Measurements from ENCODE around the gene CHRNG.

CHRNG gene

DNA sequence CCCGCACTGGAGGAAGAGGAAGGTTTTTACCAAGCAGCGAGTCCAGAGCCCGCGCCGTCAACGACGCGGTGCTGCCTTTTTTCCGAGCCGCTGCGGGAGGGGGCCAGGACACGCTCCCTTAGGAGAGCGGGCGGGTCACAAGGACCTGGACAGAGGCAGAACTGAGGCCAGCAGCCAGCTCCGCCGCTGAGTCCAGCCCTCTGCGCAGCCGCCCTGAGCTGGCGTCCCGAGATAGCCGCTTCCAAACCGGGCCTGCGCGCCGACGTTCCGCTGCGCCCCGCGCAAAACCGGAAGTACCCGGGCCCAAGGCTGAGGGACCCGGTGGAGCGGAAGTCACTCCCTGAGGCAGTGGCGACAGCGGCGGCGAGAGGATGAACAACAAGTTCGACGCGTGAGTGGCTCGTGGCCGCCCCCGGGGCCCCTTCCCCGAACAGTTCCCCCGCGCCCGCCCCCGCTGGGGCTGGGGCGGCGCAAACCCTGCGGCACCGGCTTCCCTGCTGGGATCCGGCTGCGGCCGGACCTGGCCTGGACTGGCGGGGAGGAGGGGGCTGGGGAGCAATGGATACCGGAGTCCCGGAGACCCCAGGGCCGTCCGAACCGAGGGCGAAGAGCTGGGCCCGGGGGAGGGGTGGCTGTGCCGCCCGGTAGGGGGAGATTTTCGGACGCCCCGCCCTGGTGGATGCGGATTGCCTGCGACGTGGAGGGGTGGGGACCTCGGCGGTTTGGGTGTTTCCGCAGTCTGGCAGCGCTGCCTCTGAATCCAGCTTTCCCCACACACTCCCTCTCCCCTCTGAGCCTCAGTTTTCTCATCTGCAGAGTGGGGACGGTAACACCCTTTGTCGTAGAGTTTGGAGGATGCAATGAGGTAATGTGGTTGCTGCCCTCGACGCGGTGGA is 11.1 kb downstream of the CHRNG start, which contains the start of the genes EIF4E2 and TIGD1 (continued):
- TF ChIP-seq, protein P1, sequence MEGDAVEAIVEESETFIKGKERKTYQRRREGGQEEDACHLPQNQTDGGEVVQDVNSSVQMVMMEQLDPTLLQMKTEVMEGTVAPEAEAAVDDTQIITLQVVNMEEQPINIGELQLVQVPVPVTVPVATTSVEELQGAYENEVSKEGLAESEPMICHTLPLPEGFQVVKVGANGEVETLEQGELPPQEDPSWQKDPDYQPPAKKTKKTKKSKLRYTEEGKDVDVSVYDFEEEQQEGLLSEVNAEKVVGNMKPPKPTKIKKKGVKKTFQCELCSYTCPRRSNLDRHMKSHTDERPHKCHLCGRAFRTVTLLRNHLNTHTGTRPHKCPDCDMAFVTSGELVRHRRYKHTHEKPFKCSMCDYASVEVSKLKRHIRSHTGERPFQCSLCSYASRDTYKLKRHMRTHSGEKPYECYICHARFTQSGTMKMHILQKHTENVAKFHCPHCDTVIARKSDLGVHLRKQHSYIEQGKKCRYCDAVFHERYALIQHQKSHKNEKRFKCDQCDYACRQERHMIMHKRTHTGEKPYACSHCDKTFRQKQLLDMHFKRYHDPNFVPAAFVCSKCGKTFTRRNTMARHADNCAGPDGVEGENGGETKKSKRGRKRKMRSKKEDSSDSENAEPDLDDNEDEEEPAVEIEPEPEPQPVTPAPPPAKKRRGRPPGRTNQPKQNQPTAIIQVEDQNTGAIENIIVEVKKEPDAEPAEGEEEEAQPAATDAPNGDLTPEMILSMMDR (tag by site-specific recombination; IDR thresholded peaks at IDR 0.05) = peak; percentile 92
- TF ChIP-seq, protein P2, sequence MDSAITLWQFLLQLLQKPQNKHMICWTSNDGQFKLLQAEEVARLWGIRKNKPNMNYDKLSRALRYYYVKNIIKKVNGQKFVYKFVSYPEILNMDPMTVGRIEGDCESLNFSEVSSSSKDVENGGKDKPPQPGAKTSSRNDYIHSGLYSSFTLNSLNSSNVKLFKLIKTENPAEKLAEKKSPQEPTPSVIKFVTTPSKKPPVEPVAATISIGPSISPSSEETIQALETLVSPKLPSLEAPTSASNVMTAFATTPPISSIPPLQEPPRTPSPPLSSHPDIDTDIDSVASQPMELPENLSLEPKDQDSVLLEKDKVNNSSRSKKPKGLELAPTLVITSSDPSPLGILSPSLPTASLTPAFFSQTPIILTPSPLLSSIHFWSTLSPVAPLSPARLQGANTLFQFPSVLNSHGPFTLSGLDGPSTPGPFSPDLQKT (IDR thresholded peaks at IDR 0.05; ENCODE audit: borderline replicate concordance, low read depth, low read length) = peak; percentile 41; the same call in 1 of the 2 replicates
- TF ChIP-seq ZNF112 (tag by site-specific recombination; IDR thresholded peaks at IDR 0.05) = no peak
- TF ChIP-seq, protein P3, sequence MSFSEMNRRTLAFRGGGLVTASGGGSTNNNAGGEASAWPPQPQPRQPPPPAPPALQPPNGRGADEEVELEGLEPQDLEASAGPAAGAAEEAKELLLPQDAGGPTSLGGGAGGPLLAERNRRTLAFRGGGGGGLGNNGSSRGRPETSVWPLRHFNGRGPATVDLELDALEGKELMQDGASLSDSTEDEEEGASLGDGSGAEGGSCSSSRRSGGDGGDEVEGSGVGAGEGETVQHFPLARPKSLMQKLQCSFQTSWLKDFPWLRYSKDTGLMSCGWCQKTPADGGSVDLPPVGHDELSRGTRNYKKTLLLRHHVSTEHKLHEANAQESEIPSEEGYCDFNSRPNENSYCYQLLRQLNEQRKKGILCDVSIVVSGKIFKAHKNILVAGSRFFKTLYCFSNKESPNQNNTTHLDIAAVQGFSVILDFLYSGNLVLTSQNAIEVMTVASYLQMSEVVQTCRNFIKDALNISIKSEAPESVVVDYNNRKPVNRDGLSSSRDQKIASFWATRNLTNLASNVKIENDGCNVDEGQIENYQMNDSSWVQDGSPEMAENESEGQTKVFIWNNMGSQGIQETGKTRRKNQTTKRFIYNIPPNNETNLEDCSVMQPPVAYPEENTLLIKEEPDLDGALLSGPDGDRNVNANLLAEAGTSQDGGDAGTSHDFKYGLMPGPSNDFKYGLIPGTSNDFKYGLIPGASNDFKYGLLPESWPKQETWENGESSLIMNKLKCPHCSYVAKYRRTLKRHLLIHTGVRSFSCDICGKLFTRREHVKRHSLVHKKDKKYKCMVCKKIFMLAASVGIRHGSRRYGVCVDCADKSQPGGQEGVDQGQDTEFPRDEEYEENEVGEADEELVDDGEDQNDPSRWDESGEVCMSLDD (tag by site-specific recombination; IDR thresholded peaks at IDR 0.05) = no peak
- no peak for TF ChIP-seq ZNF48 (tag by site-specific recombination; IDR thresholded peaks at IDR 0.05)
- no peak for TF ChIP-seq YY2 (tag by site-specific recombination; IDR thresholded peaks at IDR 0.05)
- TF ChIP-seq, protein P4, sequence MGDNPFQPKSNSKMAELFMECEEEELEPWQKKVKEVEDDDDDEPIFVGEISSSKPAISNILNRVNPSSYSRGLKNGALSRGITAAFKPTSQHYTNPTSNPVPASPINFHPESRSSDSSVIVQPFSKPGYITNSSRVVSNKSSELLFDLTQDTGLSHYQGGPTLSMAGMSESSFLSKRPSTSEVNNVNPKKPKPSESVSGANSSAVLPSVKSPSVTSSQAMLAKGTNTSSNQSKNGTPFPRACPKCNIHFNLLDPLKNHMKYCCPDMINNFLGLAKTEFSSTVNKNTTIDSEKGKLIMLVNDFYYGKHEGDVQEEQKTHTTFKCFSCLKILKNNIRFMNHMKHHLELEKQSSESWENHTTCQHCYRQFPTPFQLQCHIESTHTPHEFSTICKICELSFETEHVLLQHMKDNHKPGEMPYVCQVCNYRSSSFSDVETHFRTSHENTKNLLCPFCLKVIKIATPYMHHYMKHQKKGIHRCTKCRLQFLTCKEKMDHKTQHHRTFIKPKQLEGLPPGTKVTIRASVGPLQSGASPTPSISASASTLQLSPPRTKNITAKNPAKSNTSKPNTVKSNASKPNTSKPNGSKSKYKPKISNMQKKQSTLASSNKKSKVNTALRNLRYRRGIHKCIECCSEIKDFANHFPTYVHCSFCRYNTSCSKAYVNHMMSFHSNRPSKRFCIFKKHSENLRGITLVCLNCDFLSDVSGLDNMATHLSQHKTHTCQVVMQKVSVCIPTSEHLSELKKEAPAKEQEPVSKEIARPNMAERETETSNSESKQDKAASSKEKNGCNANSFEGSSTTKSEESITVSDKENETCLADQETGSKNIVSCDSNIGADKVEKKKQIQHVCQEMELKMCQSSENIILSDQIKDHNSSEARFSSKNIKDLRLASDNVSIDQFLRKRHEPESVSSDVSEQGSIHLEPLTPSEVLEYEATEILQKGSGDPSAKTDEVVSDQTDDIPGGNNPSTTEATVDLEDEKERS (tag by site-specific recombination; IDR thresholded peaks at IDR 0.05) = no peak
- TF ChIP-seq ZNF221 (tag by site-specific recombination; IDR thresholded peaks at IDR 0.05; ENCODE audit: borderline replicate concordance) = no peak
- no peak for TF ChIP-seq ZNF19 (tag by site-specific recombination; IDR thresholded peaks at IDR 0.05; ENCODE audit: low read depth)
- TF ChIP-seq, protein P5, sequence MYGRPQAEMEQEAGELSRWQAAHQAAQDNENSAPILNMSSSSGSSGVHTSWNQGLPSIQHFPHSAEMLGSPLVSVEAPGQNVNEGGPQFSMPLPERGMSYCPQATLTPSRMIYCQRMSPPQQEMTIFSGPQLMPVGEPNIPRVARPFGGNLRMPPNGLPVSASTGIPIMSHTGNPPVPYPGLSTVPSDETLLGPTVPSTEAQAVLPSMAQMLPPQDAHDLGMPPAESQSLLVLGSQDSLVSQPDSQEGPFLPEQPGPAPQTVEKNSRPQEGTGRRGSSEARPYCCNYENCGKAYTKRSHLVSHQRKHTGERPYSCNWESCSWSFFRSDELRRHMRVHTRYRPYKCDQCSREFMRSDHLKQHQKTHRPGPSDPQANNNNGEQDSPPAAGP (tag by site-specific recombination; IDR thresholded peaks at IDR 0.05) = peak; percentile 68; the same call in 1 of the 2 replicates
- TF ChIP-seq ZNF214 (tag by site-specific recombination; IDR thresholded peaks at IDR 0.05; ENCODE audit: borderline replicate concordance) = no peak
- TF ChIP-seq, protein P6, sequence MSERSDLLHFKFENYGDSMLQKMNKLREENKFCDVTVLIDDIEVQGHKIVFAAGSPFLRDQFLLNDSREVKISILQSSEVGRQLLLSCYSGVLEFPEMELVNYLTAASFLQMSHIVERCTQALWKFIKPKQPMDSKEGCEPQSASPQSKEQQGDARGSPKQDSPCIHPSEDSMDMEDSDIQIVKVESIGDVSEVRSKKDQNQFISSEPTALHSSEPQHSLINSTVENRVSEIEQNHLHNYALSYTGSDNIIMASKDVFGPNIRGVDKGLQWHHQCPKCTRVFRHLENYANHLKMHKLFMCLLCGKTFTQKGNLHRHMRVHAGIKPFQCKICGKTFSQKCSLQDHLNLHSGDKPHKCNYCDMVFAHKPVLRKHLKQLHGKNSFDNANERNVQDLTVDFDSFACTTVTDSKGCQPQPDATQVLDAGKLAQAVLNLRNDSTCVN (tag by site-specific recombination; optimal IDR thresholded peaks at IDR 0.05) = peak; percentile 82
- TF ChIP-seq, protein P7, sequence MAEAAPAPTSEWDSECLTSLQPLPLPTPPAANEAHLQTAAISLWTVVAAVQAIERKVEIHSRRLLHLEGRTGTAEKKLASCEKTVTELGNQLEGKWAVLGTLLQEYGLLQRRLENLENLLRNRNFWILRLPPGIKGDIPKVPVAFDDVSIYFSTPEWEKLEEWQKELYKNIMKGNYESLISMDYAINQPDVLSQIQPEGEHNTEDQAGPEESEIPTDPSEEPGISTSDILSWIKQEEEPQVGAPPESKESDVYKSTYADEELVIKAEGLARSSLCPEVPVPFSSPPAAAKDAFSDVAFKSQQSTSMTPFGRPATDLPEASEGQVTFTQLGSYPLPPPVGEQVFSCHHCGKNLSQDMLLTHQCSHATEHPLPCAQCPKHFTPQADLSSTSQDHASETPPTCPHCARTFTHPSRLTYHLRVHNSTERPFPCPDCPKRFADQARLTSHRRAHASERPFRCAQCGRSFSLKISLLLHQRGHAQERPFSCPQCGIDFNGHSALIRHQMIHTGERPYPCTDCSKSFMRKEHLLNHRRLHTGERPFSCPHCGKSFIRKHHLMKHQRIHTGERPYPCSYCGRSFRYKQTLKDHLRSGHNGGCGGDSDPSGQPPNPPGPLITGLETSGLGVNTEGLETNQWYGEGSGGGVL (tag by site-specific recombination; IDR thresholded peaks at IDR 0.05) = peak; percentile 94
- TF ChIP-seq, protein P8, sequence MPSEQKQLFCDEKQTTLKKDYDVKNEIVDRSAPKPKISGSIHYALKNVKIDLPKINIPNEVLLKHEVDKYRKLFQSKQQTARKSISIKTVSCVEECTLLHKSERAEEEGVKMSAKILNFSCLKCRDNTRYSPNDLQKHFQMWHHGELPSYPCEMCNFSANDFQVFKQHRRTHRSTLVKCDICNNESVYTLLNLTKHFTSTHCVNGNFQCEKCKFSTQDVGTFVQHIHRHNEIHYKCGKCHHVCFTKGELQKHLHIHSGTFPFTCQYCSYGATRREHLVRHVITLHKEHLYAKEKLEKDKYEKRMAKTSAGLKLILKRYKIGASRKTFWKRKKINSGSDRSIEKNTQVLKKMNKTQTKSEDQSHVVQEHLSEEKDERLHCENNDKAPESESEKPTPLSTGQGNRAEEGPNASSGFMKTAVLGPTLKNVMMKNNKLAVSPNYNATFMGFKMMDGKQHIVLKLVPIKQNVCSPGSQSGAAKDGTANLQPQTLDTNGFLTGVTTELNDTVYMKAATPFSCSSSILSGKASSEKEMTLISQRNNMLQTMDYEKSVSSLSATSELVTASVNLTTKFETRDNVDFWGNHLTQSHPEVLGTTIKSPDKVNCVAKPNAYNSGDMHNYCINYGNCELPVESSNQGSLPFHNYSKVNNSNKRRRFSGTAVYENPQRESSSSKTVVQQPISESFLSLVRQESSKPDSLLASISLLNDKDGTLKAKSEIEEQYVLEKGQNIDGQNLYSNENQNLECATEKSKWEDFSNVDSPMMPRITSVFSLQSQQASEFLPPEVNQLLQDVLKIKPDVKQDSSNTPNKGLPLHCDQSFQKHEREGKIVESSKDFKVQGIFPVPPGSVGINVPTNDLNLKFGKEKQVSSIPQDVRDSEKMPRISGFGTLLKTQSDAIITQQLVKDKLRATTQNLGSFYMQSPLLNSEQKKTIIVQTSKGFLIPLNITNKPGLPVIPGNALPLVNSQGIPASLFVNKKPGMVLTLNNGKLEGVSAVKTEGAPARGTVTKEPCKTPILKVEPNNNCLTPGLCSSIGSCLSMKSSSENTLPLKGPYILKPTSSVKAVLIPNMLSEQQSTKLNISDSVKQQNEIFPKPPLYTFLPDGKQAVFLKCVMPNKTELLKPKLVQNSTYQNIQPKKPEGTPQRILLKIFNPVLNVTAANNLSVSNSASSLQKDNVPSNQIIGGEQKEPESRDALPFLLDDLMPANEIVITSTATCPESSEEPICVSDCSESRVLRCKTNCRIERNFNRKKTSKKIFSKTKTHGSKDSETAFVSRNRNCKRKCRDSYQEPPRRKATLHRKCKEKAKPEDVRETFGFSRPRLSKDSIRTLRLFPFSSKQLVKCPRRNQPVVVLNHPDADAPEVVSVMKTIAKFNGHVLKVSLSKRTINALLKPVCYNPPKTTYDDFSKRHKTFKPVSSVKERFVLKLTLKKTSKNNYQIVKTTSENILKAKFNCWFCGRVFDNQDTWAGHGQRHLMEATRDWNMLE (tag by site-specific recombination; conservative IDR thresholded peaks at IDR 0.05; ENCODE audit: low read depth) = peak; percentile 68
- TF ChIP-seq SETDB1 (IDR thresholded peaks at IDR 0.05; ENCODE audit: insufficient read length, low read length) = peak; percentile 67
- TF ChIP-seq ZNF654 (tag by site-specific recombination; IDR thresholded peaks at IDR 0.05; ENCODE audit: low read depth) = no peak
- TF ChIP-seq ZSCAN30 (tag by site-specific recombination; IDR thresholded peaks at IDR 0.05) = peak; percentile 94
- no peak for TF ChIP-seq ZNF792 (tag by site-specific recombination; IDR thresholded peaks at IDR 0.05)
